H1 (cell line): ENCODE results near the gene SLC4A1AP. TPM values are rescaled to one million over a fixed set of nuclear protein-coding genes. Genes with fewer than 3 reads are reported as not detected.

ENCODE experiments used
- BACH1 ChIP-seq: IDR thresholded peaks from 2 replicates; pipeline ENCODE4 v1.6.1; 2012; ENCODE audit warnings: low read length, improper control_type of control experiment
- CTCF ChIP-seq, 3 experiments: IDR thresholded peaks; 1 replicate in 2 of 3; 2 replicates in 1 of 3; pipeline versions ENCODE4 v1.5.1 to v1.6.1; 2011; ENCODE audit warnings: low read length in 3 of 3, mild to moderate bottlenecking in 3 of 3, inconsistent platforms in 2 of 3, low read depth in 1 of 3, moderate library complexity in 1 of 3; ENCODE audit not compliant: insufficient read depth in 1 of 3; ENCODE audit errors: control extremely low read depth in 1 of 3
- HDAC6 ChIP-seq: IDR thresholded peaks from one replicate; pipeline ENCODE4 v1.7.1; 2012; ENCODE audit warnings: low read depth, mild to moderate bottlenecking, inconsistent platforms, low read length, moderate library complexity
- PHF8 ChIP-seq: fragments of 200-600 bp; sonication (generic); conservative IDR thresholded peaks from 2 replicates; pipeline ENCODE4 v1.7.1; 2012; ENCODE audit warnings: low read depth, mild to moderate bottlenecking, inconsistent platforms, low read length, moderate library complexity
- POU5F1 ChIP-seq: IDR thresholded peaks from 2 replicates; pipeline ENCODE4 v1.6.1; 2011; ENCODE audit warnings: low read depth, mild to moderate bottlenecking, low read length, moderate library complexity
- RBBP5 ChIP-seq: IDR thresholded peaks from 2 replicates; pipeline ENCODE4 v1.7.1; 2012; ENCODE audit warnings: low read depth, mild to moderate bottlenecking, inconsistent platforms, low read length, moderate library complexity, borderline replicate concordance
- SIN3A ChIP-seq, 2 experiments: IDR thresholded peaks in 1 of 2; conservative IDR thresholded peaks in 1 of 2; 2 replicates each; pipeline ENCODE4 v1.6.1; 2011 to 2012; ENCODE audit warnings: low read length in 2 of 2, improper control_type of control experiment in 1 of 2, low read depth in 1 of 2, mild to moderate bottlenecking in 1 of 2
- TAF7 ChIP-seq: optimal IDR thresholded peaks from 2 replicates; pipeline ENCODE3; 2011; ENCODE audit warnings: low read depth, mild to moderate bottlenecking, inconsistent platforms, low read length, moderate library complexity, borderline replicate concordance
- TBP ChIP-seq: IDR thresholded peaks from 2 replicates; pipeline ENCODE4 v1.6.1; 2011; ENCODE audit warnings: low read depth, low read length, improper control_type of control experiment
- polyA plus RNA-seq, 7 experiments: library from polyadenylated mRNA; depleted of rRNA in 3 of 7; stranded (reverse) in 5 of 7; unstranded in 2 of 7; fragments of >200 nt in 5 of 7; fragments of 200-250 nt in 2 of 7; gene quantifications; 1 replicate in 5 of 7; 2 replicates in 1 of 7; 4 replicates in 1 of 7; pipeline versions ENCODE4 v1.2.1 to v1.2.3, GENCODE V29; 2011 to 2013; ENCODE audit warnings: missing spikeins in 2 of 7, mixed read lengths in 2 of 7
- total RNA-seq: library from RNA; stranded (reverse); fragmentation: NEBNext Ultra II Directional; extraction: Animal tissue kit (Norgen Biotek cat#: 25700); gene quantifications from 2 replicates; pipeline ENCODE4 v1.2.1, GENCODE V29; 2021

The SLC4A1AP gene
- total and polyA plus RNA-seq, 2 of the 8 experiments (the other 6 are each of a cell fraction or from before 2014, with no cell fraction given) = 8.1 to 18.4 TPM

- no peak for TF ChIP-seq CTCF (IDR thresholded peaks at IDR 0.05; ENCODE audit: control extremely low read depth in 1 of 3, insufficient read depth in 1 of 3, low read depth in 1 of 3, low read length in 3 of 3)
- no peak for TF ChIP-seq SIN3A (conservative IDR thresholded peaks at IDR 0.05 in 1 of 2, IDR thresholded peaks at IDR 0.05 in 1 of 2; ENCODE audit: low read depth in 1 of 2, low read length in 2 of 2)
- TF ChIP-seq BACH1 = no peak
- TF ChIP-seq RBBP5 = no peak
- TF ChIP-seq TAF7 = no peak
- no peak for TF ChIP-seq PHF8
- no peak for TF ChIP-seq TBP
- no peak for TF ChIP-seq POU5F1
- TF ChIP-seq HDAC6 = no peak
Measured at GRCh38 chr2:27667446-27667845, 3.8 kb downstream of the SLC4A1AP start (continued).
